K562 (cell line): ENCODE results near the gene SLC26A1. TPM values are rescaled to one million over a fixed set of nuclear protein-coding genes. Genes with fewer than 3 reads are reported as not detected.

Source experiments
- ATAC-seq: fragments of 200-7000 bp; cut with Tn5 transposase; 3 replicates; pipeline ENCODE4 v1.9.1; 2020; ENCODE audit warnings: moderate library complexity
- BruUV-seq: library from RNA; stranded (reverse); fragments of 400-500 nt; replicated peaks from 2 replicates; lab custom pipeline; 2021; lab: Mats Ljungman, UMichigan
- CTCF ChIA-PET: fragments of 300-600 bp; formaldehyde crosslinking; extraction: SDS; loops from one replicate; lab custom pipeline; 2021; ENCODE audit warnings: low intra/inter-chr PET ratio; lab: Yijun Ruan, JAX
- POLR2A ChIA-PET: fragments of 300-600, 350-650 bp; sonication (Branson Sonifier 250); formaldehyde crosslinking; extraction: SDS; loops from one replicate; lab custom pipeline; 2021; ENCODE audit warnings: antibody characterized with exemption, inconsistent platforms; lab: Yijun Ruan, JAX
- DNase-seq, 4 experiments: peaks; one replicate each; pipeline versions ENCODE4 v3.0.0 to v3.0.0-alpha.2; 2011 to 2018; ENCODE audit warnings: low spot score in 3 of 4, mixed read lengths in 3 of 4; ENCODE audit errors: extremely low read depth in 1 of 4
- FAIRE-seq: peaks from 2 replicates; lab custom pipeline; 2011; peaks lifted over from hg19 to GRCh38; lab: Jason Lieb, UNC
- H2AFZ ChIP-seq: 2 replicates; pipeline ENCODE4 v1.6.0; 2011; ENCODE audit warnings: low read depth, low read length, control low read depth, inconsistent platforms
- H3K27ac ChIP-seq: fragments of 200-600 bp; 3 replicates; pipeline ENCODE4 v1.8.0; 2011; ENCODE audit warnings: low read depth, mild to moderate bottlenecking, control low read depth, inconsistent platforms, low read length, moderate library complexity, mixed read lengths; ENCODE audit errors: extremely low read depth
- H3K27me3 ChIP-seq, 2 experiments: fragments of 300-600 bp in 1 of 2; 2 replicates in 1 of 2; 3 replicates in 1 of 2; pipeline versions ENCODE4 v1.6.0 to v1.8.0; 2011; ENCODE audit warnings: inconsistent platforms in 2 of 2, low read length in 2 of 2, mild to moderate bottlenecking in 1 of 2, mixed read lengths in 1 of 2, moderate library complexity in 1 of 2; ENCODE audit not compliant: control insufficient read depth in 2 of 2, insufficient read depth in 2 of 2
- H3K36me3 ChIP-seq: fragments of 300-600 bp; 3 replicates; pipeline ENCODE4 v1.8.0; 2011; ENCODE audit warnings: mild to moderate bottlenecking, low read length, inconsistent platforms; ENCODE audit not compliant: control insufficient read depth, insufficient read depth
- H3K4me1 ChIP-seq, 2 experiments: fragments of 200-600 bp in 1 of 2; replicated peaks in 1 of 2; 2 replicates in 1 of 2; 3 replicates in 1 of 2; pipeline versions ENCODE4 v1.5.1 to v1.8.0; 2011; ENCODE audit warnings: inconsistent platforms in 2 of 2, low read length in 2 of 2, mild to moderate bottlenecking in 1 of 2, mixed read lengths in 1 of 2, moderate library complexity in 1 of 2; ENCODE audit not compliant: control insufficient read depth in 2 of 2, insufficient read depth in 2 of 2
- H3K4me2 ChIP-seq: 2 replicates; pipeline ENCODE4 v1.6.1; 2011; ENCODE audit warnings: low read length, control low read depth, inconsistent platforms, mixed read lengths; ENCODE audit not compliant: insufficient read depth
- H3K4me3 ChIP-seq: fragments of 200-600 bp; sonication (generic), shearing (Covaris generic); 2 replicates; pipeline ENCODE4 v1.5.1; 2016; ENCODE audit warnings: control low read depth, inconsistent platforms
- H3K79me2 ChIP-seq: fragments of 200-600 bp; 3 replicates; pipeline ENCODE4 v1.8.0; 2011; ENCODE audit warnings: low read length, inconsistent platforms; ENCODE audit not compliant: control insufficient read depth, insufficient read depth
- H3K9ac ChIP-seq, 2 experiments: 2 replicates each; pipeline versions ENCODE4 v1.6.0 to v1.6.1; 2011; ENCODE audit warnings: low read depth in 2 of 2, low read length in 2 of 2, control low read depth in 1 of 2, inconsistent platforms in 1 of 2, mild to moderate bottlenecking in 1 of 2, mixed read lengths in 1 of 2; ENCODE audit not compliant: insufficient read depth in 1 of 2
- H3K9me1 ChIP-seq: one replicate; pipeline ENCODE4 v1.6.0; 2011; ENCODE audit warnings: inconsistent platforms, mild to moderate bottlenecking, low read length, moderate library complexity; ENCODE audit not compliant: control insufficient read depth, insufficient read depth
- H3K9me3 ChIP-seq: replicated peaks from 2 replicates; pipeline ENCODE4 v1.5.1; 2011; ENCODE audit warnings: low read depth, low read length, inconsistent platforms; ENCODE audit not compliant: control insufficient read depth, insufficient read depth
- H4K20me1 ChIP-seq: replicated peaks from 2 replicates; pipeline ENCODE4 v1.6.1; 2011; ENCODE audit warnings: low read length, inconsistent platforms, mixed read lengths; ENCODE audit not compliant: control insufficient read depth, insufficient read depth
- CTCF ChIP-seq, 3 experiments: IDR thresholded peaks in 2 of 3; conservative IDR thresholded peaks in 1 of 3; 2 replicates each; pipeline ENCODE4 v1.5.1; 2011 to 2012; ENCODE audit warnings: low read length in 3 of 3, mild to moderate bottlenecking in 3 of 3, control low read depth in 2 of 3, improper control_type of control experiment in 1 of 3, inconsistent platforms in 1 of 3, low read depth in 1 of 3, mixed read lengths in 1 of 3, moderate library complexity in 1 of 3; ENCODE audit not compliant: insufficient read depth in 2 of 3
- TFAP4 ChIP-seq: sonication (generic); formaldehyde crosslinking; IDR thresholded peaks from 2 replicates; pipeline ENCODE4 v1.8.0; 2022; ENCODE audit warnings: missing genetic modification reagents, mild to moderate bottlenecking, moderate library complexity, borderline replicate concordance
- ZFPM2 ChIP-seq: fragments of 250-450 bp; sonication (Bioruptor Pico); IDR thresholded peaks from 2 replicates; pipeline ENCODE4 v1.5.1; 2022; ENCODE audit warnings: mild to moderate bottlenecking
- ZKSCAN1 ChIP-seq: fragments of 150-350 bp; IDR thresholded peaks from 2 replicates; pipeline ENCODE4 v1.6.1; 2016; ENCODE audit warnings: low read depth, low read length
- WGBS: fragments of 100-300 bp; shearing (Covaris generic); methylation state at CpG from one replicate; pipeline ENCODE4 v1.1.6; 2016; ENCODE audit warnings: low coverage, mixed read lengths; ENCODE audit not compliant: insufficient coverage; ENCODE audit errors: missing lambda C conversion rate; 5-methylcytosine and 5-hydroxymethylcytosine counted together
- in situ Hi-C: fragments of 300-500 bp; cut with MboI; formaldehyde crosslinking; loops from 4 replicates; pipeline ENCODE4 v1.15.0; 2018; ENCODE audit warnings: inconsistent platforms, mixed read lengths
- intact Hi-C: fragments of 100-400 bp; cut with micrococcal nuclease; formaldehyde crosslinking; loops from 2 replicates; pipeline ENCODE4 v1.14.2; 2022
- polyA plus RNA-seq, 8 experiments: library from polyadenylated mRNA; depleted of rRNA in 4 of 8; stranded (reverse) in 5 of 8; unstranded in 3 of 8; fragments of >200 nt; fragmentation: Nextera tagmentation in 2 of 8; fragmentation: Illumina TruSeq in 1 of 8; extraction: Ambion mirVana in 2 of 8; extraction: Trizol in 1 of 8; gene quantifications; 2 replicates each; pipeline versions ENCODE4 v1.2.1 to v1.2.3, GENCODE V29; 2011 to 2014; ENCODE audit warnings: inconsistent platforms in 1 of 8, missing spikeins in 1 of 8
- total RNA-seq, 7 experiments: library from RNA; depleted of rRNA in 6 of 7; stranded (reverse); fragments of >200 nt in 6 of 7; fragmentation: Illumina TruSeq in 2 of 7; extraction: Trizol in 2 of 7; gene quantifications; 2 replicates each; pipeline versions ENCODE4 v1.2.1 to v1.2.3, GENCODE V29; 2011 to 2021; ENCODE audit warnings: low replicate concordance in 1 of 7

SLC26A1 gene
- total and polyA plus RNA-seq, 9 of the 15 experiments (the other 6 are each of a cell fraction or from before 2014, with no cell fraction given): 0.11 to 4.2 (median 0.95) TPM

GRCh38 chr4:1031956-1032795, 39.0 kb upstream of the SLC26A1 start:
- CTCF ChIA-PET: no interaction called here
- in situ Hi-C loops: no loop called here
- DNase-seq (peak in 1 of 4 experiments; percentile 46), FAIRE-seq (no peak), ATAC-seq (no peak)
- Histone ChIP-seq H3K4me2 (no peak overlapping the region), H3K36me3 (no peaks in the 10 kb centered on the region), H3K4me3 (no peak overlapping the region), H3K9me3 (no peaks in the 10 kb centered on the region), H4K20me1 (no peaks in the 10 kb centered on the region), H3K27ac (no peak overlapping the region), H3K9me1 (no peaks in the 10 kb centered on the region), H3K79me2 (no peaks in the 10 kb centered on the region), H2AFZ (no peak overlapping the region), H3K4me1 (peaks cover 3 to 93% of the 10 kb centered on the region in 2 experiments; a peak in 4 of 5 replicates), H3K9ac (no peak overlapping the region), H3K27me3 (0 out of 5 replicates have a peak, but pooled peaks cover 0 to 6% of the 10 kb centered on the region in 2 experiments)
- POLR2A ChIA-PET: no interaction called here
- no TSS peak for BruUV-seq
- 36% methylated on average over 22 of the region's 37 CpGs for WGBS
- TF ChIP-seq TFAP4 (CRISPR knock-in tag) (0 out of 2 replicates have a peak, but pooled peaks have one; percentile 10), ZFPM2 (CRISPR knock-in tag) (no peak), CTCF (IDR thresholded peaks at IDR 0.05 in 2 of 3, conservative IDR thresholded peaks at IDR 0.05 in 1 of 3; ENCODE audit: insufficient read depth in 2 of 3, low read depth in 1 of 3, low read length in 3 of 3) (peak in 1 of 3 experiments; percentile 17; a peak in 1 of 6 replicates), ZKSCAN1 (peak; percentile 69; the same call in 1 of the 2 replicates)
- intact Hi-C loops: no loop called here
